Large intestine (tissue), 3 donors: Measurements from ENCODE around the gene ERAL1. TPM values are rescaled to one million over a fixed set of nuclear protein-coding genes. Genes with fewer than 3 reads are reported as not detected.
"Not testable (repeated sequence)": the region's sequence is repeated elsewhere in the genome, so short reads cannot be mapped to it uniquely, and the experiment has no call there.

Source experiments
- DNase-seq, 2 donors: peaks; one replicate each; pipeline versions ENCODE4 v3.0.0 to v3.0.0-alpha.2; 2013
- H3K27ac ChIP-seq: one replicate; pipeline ENCODE4 v1.5.1; 2013; ENCODE audit warnings: low read length
- H3K27me3 ChIP-seq: 2 replicates; pipeline ENCODE4 v1.6.1; 2013; ENCODE audit warnings: low read length; ENCODE audit not compliant: control insufficient read depth, insufficient read depth
- H3K36me3 ChIP-seq: 2 replicates; pipeline ENCODE4 v1.6.1; 2013; ENCODE audit warnings: low read length; ENCODE audit not compliant: control insufficient read depth, insufficient read depth
- H3K4me1 ChIP-seq: one replicate; pipeline ENCODE4 v1.6.1; 2013; ENCODE audit warnings: low read length; ENCODE audit not compliant: control insufficient read depth, insufficient read depth
- H3K4me3 ChIP-seq: one replicate; pipeline ENCODE4 v1.5.1; 2013; ENCODE audit warnings: low read length
- H3K9me3 ChIP-seq: one replicate; pipeline ENCODE4 v1.6.1; 2013; ENCODE audit warnings: mild to moderate bottlenecking, low read depth, low read length, moderate library complexity; ENCODE audit not compliant: control insufficient read depth
- WGBS: methylation state at CpG from one replicate; pipeline ENCODE4 v1.1.5; 2013; ENCODE audit warnings: low lambda C conversion rate; ENCODE audit not compliant: insufficient coverage; 5-methylcytosine and 5-hydroxymethylcytosine counted together
- polyA plus RNA-seq: library from polyadenylated mRNA; unstranded; fragments of 120-200 nt; gene quantifications from one replicate; pipeline ENCODE4 v1.2.1, GENCODE V29; 2013

ERAL1 gene
- polyA plus RNA-seq, 1 donor = 54.2 TPM

DNA sequence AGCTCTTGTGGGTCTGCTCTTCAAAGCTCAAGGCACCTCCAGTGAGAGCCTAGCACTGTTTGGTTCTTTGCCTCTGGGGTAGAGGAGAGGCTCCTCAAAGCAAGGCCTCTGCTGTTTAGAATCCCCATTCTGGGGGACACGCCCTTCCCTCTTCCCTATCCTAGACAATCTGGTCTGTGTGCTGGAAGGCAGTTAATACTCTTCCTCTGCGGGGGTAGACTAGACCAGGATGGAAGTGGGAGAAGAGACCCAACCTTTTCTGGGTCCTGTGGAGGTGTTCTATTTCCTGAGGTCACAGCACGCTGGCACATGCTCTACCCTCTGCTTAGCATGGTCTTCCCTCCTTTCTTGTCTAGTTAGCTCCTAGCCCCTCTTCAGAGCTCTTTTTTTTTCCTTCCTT is 7.7 kb downstream of the ERAL1 start:
- WGBS = 100% methylated on average over 1 of the region's 3 CpGs

DNA sequence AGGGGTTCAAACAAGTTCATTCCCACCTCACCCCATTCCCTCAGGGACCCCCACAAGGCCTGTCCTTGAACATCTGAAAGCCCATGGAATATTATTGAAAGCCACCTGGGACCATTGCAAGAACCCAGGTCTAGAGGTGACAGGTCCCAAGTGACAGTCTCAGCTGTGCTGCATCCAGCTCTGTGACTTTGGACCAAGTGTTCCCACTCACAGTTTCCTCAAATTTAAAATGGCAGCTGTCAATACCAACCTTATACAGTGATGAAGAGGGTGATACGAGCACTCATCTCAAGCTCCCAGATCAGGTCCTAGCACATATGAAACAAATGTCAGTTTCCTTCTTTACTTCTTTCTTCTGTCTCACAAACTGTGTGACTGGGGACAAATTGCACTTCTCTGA is 9.1 kb downstream of the ERAL1 start:
- H3K27me3 ChIP-seq = no peaks in the 10 kb centered on the region
- no peak overlapping the region for H3K4me3 ChIP-seq
- H3K9me3 ChIP-seq = no peaks in the 10 kb centered on the region
- peaks cover 58% of the 10 kb centered on the region for H3K4me1 ChIP-seq
- peak overlapping the region; percentile 88 for H3K27ac ChIP-seq
- peaks cover 15% of the 10 kb centered on the region for H3K36me3 ChIP-seq
- WGBS = no CpG with 5 or more reads among the region's 1 CpG
- no peak for DNase-seq

More for the DNA sequence above, 7.7 kb downstream of the ERAL1 start:
- H3K27ac ChIP-seq = peak overlapping the region; percentile 45
- no peak overlapping the region for H3K4me3 ChIP-seq
- H3K27me3 ChIP-seq = no peaks in the 10 kb centered on the region
- DNase-seq = no peak
- H3K4me1 ChIP-seq = peaks cover 58% of the 10 kb centered on the region
- H3K9me3 ChIP-seq = no peaks in the 10 kb centered on the region
- H3K36me3 ChIP-seq = peaks cover 29% of the 10 kb centered on the region

DNA sequence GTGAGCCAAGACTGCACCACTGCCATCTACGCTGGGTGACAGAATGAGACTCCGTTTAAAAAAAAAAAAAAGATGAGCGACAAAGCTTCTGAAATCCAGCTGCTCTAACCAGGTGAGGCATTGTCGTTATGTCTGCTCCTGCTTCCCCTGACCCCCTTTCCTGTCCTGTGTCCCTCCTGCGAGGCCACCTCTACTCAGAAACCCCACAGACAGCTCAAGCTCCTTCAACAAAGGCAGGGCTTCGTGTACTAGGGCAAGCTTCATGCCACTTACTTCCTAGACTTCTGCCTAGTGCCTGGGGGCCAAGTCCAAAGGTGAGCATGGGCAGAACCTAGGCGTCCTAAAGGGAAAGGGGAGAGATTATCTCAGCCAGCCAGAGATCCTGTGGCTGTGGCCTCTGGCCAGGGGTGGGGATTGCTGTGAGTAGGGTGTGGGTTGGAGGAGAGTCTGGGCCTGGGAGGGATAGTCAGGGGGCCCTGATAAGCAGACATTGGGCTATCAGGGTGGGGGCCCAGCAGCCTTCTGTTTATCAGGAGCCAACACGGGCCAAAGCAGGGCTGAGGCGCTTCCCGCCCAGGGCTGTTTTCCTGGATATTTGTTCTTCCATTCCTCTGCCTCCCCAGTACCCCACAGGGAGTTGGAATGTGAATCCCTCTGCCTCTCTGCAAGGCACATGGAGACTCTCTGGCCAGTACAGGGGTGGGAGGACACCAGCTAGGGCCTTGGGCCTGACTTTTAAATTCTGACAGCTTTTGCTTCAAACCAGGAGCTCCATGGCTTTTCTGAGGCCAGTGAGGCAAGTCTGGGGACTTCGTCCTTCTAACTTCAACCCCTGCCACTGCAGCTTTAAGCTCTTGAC is 10.4 kb downstream of the ERAL1 start:
- DNase-seq = peak; percentile 91 to 98
- no peaks in the 10 kb centered on the region for H3K9me3 ChIP-seq
- H3K4me1 ChIP-seq = peaks cover 58% of the 10 kb centered on the region
- WGBS = no CpG with 5 or more reads among the region's 11 CpGs
- H3K36me3 ChIP-seq = peaks cover 11% of the 10 kb centered on the region
- no peaks in the 10 kb centered on the region for H3K27me3 ChIP-seq
- H3K4me3 ChIP-seq = no peak overlapping the region
- peak overlapping the region; percentile 88 for H3K27ac ChIP-seq

DNA sequence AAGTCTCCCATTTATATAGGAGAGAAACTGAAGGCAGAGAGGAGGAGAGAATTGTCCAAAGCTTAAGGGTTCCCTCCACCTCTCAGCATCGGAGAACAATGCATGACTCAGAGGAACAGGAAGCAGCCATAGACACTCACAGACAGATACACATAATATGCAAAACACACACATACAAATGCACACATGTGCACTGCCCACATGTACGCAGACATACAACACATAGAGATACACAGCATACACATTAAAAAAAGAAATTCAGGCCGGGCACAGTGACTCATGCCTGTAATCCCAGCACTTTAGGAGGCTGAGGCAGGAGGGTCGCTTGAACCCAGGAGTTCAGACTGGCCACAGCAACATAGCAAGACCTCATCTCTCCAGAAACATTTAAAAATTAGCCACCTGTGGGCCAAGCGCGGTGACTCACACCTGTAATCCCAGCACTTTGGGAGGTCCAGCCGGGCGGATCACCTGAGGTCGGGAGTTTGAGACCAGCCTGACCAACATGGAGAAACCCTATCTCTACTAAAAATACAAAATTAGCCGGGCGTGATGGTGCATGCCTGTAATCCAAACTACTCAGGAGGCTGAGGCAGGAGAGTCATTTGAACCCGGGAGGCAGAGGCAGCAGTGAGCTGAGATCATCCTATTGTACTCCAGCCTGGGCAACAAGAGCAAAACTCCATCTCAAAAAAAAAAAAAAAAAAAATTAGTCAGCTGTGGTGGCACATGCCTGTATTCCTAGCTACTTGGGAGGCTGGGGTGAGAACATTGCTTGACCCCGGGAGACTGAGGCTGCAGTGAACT is 11.3 kb downstream of the ERAL1 start:
- H3K4me3 ChIP-seq = no peak overlapping the region
- H3K27me3 ChIP-seq = no peaks in the 10 kb centered on the region
- peak overlapping the region; percentile 88 for H3K27ac ChIP-seq
- no peaks in the 10 kb centered on the region for H3K9me3 ChIP-seq
- no peak for DNase-seq
- WGBS = no CpG with 5 or more reads among the region's 13 CpGs
- peaks cover 51% of the 10 kb centered on the region for H3K4me1 ChIP-seq
- H3K36me3 ChIP-seq = peaks cover 4% of the 10 kb centered on the region

DNA sequence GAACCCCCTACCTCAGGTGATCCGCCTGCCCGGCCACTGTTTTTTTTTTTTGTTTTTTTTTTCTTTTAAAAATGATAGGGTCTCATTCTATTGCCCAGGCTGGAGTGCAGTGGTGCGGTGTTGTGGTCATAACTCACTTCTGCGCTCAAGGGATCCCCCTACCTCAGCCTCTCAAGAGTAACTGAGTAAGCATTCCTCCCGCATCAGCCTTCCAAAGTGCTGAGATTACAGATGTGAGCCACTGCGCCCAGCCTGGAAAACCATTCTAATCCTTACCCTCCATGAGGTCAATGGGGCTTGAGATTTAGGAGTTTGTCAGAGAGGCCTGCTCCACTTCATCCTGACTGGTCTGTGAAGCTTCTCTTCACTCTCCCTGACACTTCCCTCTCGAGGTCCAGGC is 12.5 kb downstream of the ERAL1 start:
- no peak overlapping the region for H3K27ac ChIP-seq
- peaks cover 39% of the 10 kb centered on the region for H3K4me1 ChIP-seq
- H3K36me3 ChIP-seq = no peaks in the 10 kb centered on the region
- no peaks in the 10 kb centered on the region for H3K27me3 ChIP-seq
- H3K9me3 ChIP-seq = no peaks in the 10 kb centered on the region
- WGBS = 100% methylated on average over 2 of the region's 7 CpGs
- DNase-seq = no peak
- H3K4me3 ChIP-seq = no peak overlapping the region

DNA sequence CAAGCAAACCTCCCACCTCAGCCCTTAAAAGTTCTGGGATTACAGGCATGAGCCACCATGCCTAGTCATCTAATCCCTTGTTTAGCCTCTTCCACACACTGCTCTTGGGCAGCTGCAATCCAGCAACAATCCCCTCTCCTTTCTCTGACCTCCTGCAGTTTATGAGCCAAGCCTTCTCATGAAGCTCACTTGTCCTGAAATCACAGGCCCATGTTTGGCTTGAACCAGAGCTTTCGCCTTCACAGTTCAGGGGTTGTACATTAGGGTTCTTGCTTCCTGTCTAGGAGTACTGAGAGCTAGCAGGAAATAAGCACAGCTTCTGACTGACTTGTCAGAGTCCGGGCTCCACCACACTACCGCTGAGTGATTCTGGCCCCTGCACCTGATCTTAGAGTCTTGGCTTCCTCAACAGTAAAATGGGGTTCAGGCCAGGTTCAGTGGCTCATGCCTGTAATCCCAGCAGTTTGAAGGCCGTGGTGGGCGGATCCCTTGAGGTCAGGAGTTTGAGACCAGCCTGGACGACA is 16.3 kb downstream of the ERAL1 start:
- H3K36me3 ChIP-seq = no peaks in the 10 kb centered on the region
- no peaks in the 10 kb centered on the region for H3K9me3 ChIP-seq
- peak; percentile 21 to 46 for DNase-seq
- WGBS = no CpG with 5 or more reads among the region's 6 CpGs
- H3K27ac ChIP-seq = no peak overlapping the region
- peaks cover 10% of the 10 kb centered on the region for H3K4me1 ChIP-seq
- H3K27me3 ChIP-seq = no peaks in the 10 kb centered on the region
- no peak overlapping the region for H3K4me3 ChIP-seq

DNA sequence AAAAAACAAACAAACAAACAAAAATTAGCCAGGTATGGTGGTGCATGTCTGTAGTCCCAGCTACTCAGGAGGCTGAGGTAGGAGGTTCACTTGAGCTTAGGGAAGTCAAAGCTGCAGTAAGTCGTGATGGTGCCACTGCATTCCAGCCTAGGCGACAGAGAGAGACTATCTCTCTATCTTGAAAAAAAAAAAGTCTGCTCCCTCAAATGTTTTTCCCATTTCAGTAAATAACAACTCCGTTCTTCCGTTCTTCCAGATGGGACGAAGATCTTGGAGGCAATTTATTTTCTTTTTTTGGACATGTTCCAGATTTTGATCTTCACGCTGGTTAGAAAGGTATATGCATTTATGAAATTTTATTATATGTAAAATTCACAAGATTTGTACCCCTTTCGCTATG is 19.0 kb downstream of the ERAL1 start:
- Histone ChIP-seq H3K9me3 (no peaks in the 10 kb centered on the region), H3K36me3 (peaks cover under 1% of the 10 kb centered on the region), H3K4me1 (peaks cover 4% of the 10 kb centered on the region), H3K27me3 (no peaks in the 10 kb centered on the region), H3K27ac (no peak overlapping the region), H3K4me3 (no peak overlapping the region)
- no peak for DNase-seq
- 90% methylated on average over 4 of the region's 7 CpGs for WGBS

DNA sequence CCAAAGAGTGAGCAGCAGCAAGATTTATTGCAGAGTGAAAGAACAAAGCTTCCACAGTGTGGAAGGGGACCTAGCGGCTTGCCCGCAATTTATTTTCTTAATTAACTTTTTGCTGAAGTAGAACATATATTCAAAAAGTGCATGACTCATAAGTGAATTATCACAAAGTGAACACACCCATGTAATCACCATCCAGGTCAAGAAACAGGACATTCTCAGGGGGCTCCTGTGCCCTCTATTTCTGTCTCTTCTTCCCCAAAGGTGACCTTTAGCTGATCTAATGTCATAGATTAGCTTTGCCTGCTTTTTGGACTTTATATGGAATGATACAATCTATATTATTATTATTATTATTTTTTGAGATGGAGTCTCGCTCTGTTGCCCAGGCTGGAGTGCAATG is 19.9 kb downstream of the ERAL1 start:
- WGBS = no CpG with 5 or more reads among the region's 3 CpGs
- Histone ChIP-seq H3K9me3 (no peaks in the 10 kb centered on the region), H3K36me3 (peaks cover 10% of the 10 kb centered on the region), H3K27ac (no peak overlapping the region), H3K4me1 (peaks cover 4% of the 10 kb centered on the region), H3K27me3 (no peaks in the 10 kb centered on the region), H3K4me3 (no peak overlapping the region)
- DNase-seq = no peak

DNA sequence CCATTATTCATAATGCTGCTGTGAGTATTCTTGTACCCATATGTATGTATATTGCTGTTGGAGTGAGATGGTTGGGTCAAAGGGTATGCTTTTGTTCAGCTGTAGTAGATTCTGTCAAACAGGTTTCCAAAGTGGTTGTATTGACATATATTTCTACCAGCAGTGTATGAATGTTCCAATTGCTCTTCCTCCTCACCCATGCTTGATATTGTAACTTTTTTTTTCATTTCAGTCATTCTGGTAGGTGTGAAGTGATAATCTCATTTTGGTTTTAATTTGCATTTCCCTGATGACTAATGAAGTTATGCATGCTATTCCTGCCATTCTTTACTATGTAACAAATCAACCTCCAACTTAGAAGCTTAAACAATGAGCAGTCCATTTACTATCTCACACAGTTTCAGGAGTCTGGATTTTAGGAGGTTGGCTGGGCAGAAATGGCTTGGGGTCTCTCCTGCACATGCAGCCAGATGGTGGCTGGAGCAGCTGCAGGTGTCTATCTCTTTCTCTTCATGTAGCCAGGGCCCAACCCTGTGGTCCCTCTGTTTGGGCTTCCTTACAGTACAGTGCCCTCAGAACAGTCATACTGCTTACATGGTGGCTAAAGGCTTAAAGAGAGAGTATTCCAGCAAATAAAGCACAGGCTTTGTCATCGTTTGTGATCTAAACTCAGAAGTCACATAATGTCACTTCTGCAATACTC is 21.2 kb downstream of the ERAL1 start:
- no peak overlapping the region for H3K27ac ChIP-seq
- no peak for DNase-seq
- peaks cover 4% of the 10 kb centered on the region for H3K4me1 ChIP-seq
- no peaks in the 10 kb centered on the region for H3K27me3 ChIP-seq
- no CpG with 5 or more reads among the region's 1 CpG for WGBS
- H3K4me3 ChIP-seq = no peak overlapping the region
- H3K9me3 ChIP-seq = no peaks in the 10 kb centered on the region
- H3K36me3 ChIP-seq = peaks cover 21% of the 10 kb centered on the region

DNA sequence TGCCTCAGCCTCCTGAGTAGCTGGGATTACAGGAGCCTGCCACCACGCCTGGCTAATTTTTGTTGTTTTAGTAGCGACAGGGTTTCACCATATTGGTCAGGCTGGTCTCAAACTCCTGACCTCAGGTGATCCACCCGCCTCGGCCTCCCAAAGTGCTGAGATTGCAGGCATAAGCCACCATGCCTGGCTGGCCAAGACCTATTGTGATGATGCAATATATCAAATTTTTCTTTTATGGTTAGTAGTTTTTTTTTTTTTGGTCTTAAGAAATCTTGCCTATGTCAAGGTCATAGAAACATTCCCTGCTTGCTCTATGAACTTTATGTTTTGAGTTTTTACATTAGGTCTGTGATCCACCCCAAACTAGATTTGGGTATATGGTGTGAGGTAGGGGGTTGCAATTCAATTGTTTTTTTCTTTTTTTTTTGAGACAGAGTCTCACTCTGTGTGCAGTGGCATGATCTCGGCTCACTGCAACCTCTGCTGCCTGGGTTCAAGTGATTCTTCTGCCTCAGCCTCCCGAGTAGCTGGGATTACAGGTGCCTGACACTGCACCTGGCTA is 22.4 kb downstream of the ERAL1 start:
- H3K4me3 ChIP-seq, H3K27ac ChIP-seq, DNase-seq, H3K27me3 ChIP-seq, H3K4me1 ChIP-seq, H3K9me3 ChIP-seq: not testable (repeated sequence)
- no CpG with 5 or more reads among the region's 6 CpGs for WGBS
- H3K36me3 ChIP-seq = peaks cover 34% of the 10 kb centered on the region
